ENCODE data around the gene SPAG8.

DNA sequence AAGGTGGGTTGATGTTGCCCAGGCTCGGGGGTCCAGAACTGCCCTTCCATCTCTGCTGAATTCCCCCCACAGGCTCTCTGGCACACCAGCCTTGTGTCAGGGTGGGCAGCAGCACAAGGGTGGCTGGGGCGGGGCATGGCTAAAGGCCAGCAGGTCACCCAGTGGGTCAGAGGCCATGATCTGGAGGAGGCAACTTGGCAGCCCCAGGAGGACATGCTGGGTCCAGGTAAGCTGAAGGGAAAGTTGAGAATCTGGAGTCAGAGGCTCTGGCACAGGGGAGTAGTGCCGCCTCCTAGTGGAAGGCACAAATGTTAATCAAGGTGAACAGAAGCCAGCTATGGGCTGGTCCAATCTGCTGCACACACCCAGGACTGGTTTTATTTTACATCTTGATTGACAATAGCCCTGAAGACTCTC, 23.2 kb upstream of the SPAG8 start:
- TF ChIP-seq, protein P1, sequence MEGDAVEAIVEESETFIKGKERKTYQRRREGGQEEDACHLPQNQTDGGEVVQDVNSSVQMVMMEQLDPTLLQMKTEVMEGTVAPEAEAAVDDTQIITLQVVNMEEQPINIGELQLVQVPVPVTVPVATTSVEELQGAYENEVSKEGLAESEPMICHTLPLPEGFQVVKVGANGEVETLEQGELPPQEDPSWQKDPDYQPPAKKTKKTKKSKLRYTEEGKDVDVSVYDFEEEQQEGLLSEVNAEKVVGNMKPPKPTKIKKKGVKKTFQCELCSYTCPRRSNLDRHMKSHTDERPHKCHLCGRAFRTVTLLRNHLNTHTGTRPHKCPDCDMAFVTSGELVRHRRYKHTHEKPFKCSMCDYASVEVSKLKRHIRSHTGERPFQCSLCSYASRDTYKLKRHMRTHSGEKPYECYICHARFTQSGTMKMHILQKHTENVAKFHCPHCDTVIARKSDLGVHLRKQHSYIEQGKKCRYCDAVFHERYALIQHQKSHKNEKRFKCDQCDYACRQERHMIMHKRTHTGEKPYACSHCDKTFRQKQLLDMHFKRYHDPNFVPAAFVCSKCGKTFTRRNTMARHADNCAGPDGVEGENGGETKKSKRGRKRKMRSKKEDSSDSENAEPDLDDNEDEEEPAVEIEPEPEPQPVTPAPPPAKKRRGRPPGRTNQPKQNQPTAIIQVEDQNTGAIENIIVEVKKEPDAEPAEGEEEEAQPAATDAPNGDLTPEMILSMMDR (conservative IDR thresholded peaks at IDR 0.05; ENCODE audit: low read length) = peak; percentile 71
- no peak for TF ChIP-seq EZH2phosphoT487 (IDR thresholded peaks at IDR 0.05; ENCODE audit: borderline replicate concordance)

Measured in Loucy (cell line).